Vagina (tissue), 2 donors: ENCODE data around the gene NPS. TPM values are rescaled to one million over a fixed set of nuclear protein-coding genes. Genes with fewer than 3 reads are reported as not detected.

ENCODE experiments used
- DNase-seq, 2 donors: peaks; one replicate each; pipeline ENCODE4 v3.0.0-alpha.2; 2017; ENCODE audit errors: extremely low spot score in 2 of 2
- H3K27ac ChIP-seq: fragments of 200-600 bp; sonication (generic); one replicate; pipeline ENCODE4 v1.5.1; 2019
- H3K27me3 ChIP-seq: fragments of 200-600 bp; sonication (generic); one replicate; pipeline ENCODE4 v1.5.1; 2019
- H3K36me3 ChIP-seq, 2 donors: fragments of 200-600 bp; sonication (generic); one replicate each; pipeline ENCODE4 v1.5.1; 2017 to 2019
- H3K4me1 ChIP-seq: fragments of 200-600 bp; sonication (generic); one replicate; pipeline ENCODE4 v1.5.1; 2019
- H3K4me3 ChIP-seq, 2 donors: fragments of 200-600 bp; sonication (generic); 1 replicate in 1 of 2; 2 replicates in 1 of 2; pipeline ENCODE4 v1.5.1; 2016 to 2019
- H3K9me3 ChIP-seq: fragments of 200-600 bp; sonication (generic); one replicate; pipeline ENCODE4 v1.5.1; 2019
- CTCF ChIP-seq, 3 experiments: fragments of 450-650 bp in 2 of 3; fragments of 200-600 bp in 1 of 3; sonication (generic) in 1 of 3; IDR thresholded peaks; one replicate each; pipeline ENCODE4 v1.5.1; 2017 to 2019; ENCODE audit warnings: antibody characterized with exemption in 3 of 3, mild to moderate bottlenecking in 2 of 3, moderate library complexity in 2 of 3
- POLR2A ChIP-seq, 2 donors: fragments of 450-650 bp; IDR thresholded peaks; one replicate each; pipeline ENCODE4 v1.6.1; 2017; ENCODE audit warnings: antibody characterized with exemption in 2 of 2, mild to moderate bottlenecking in 2 of 2, moderate library complexity in 2 of 2
- POLR2AphosphoS5 ChIP-seq, 2 donors: sonication (generic); formaldehyde crosslinking; IDR thresholded peaks; one replicate each; pipeline ENCODE4 v1.9.0; 2017; ENCODE audit warnings: antibody characterized with exemption in 2 of 2, mild to moderate bottlenecking in 2 of 2, low read depth in 1 of 2; ENCODE audit not compliant: insufficient read depth in 1 of 2
- intact Hi-C: fragments of 100-400 bp; cut with DNase I; formaldehyde crosslinking; loops from one replicate; pipeline ENCODE4 v1.15.1; 2023
- total RNA-seq: library from RNA; depleted of rRNA; stranded (reverse); fragments of >200 nt; gene quantifications from one replicate; pipeline ENCODE4 v1.2.3, GENCODE V29; 2016

NPS gene
- total RNA-seq, 1 donor from 2014 or later, result not detected

- no peak for DNase-seq
- H3K36me3 ChIP-seq, result no peaks in the 10 kb centered on the region
- intact Hi-C loops, result no loop called here
- no peaks in the 10 kb centered on the region for H3K9me3 ChIP-seq
- TF ChIP-seq POLR2A (IDR thresholded peaks at IDR 0.05) (no peak), CTCF (IDR thresholded peaks at IDR 0.05) (no peak), POLR2AphosphoS5 (IDR thresholded peaks at IDR 0.05; ENCODE audit: insufficient read depth in 1 of 2, low read depth in 1 of 2) (no peak)
- H3K27ac ChIP-seq, result no peak overlapping the region
- no peak overlapping the region for H3K4me3 ChIP-seq
- no peaks in the 10 kb centered on the region for H3K27me3 ChIP-seq
- no peaks in the 10 kb centered on the region for H3K4me1 ChIP-seq
Measured at GRCh38 chr10:127564644-127565043, 15.5 kb downstream of the NPS start.

GRCh38 chr10:127565583-127565982 lies 16.5 kb downstream of the NPS start:
- Histone ChIP-seq H3K27me3 (no peaks in the 10 kb centered on the region), H3K27ac (no peak overlapping the region), H3K9me3 (no peaks in the 10 kb centered on the region), H3K4me1 (no peaks in the 10 kb centered on the region), H3K4me3 (no peak overlapping the region), H3K36me3 (no peaks in the 10 kb centered on the region)
- intact Hi-C loops, result no loop called here
- no peak for TF ChIP-seq CTCF (IDR thresholded peaks at IDR 0.05)
- no peak for TF ChIP-seq POLR2AphosphoS5 (IDR thresholded peaks at IDR 0.05; ENCODE audit: insufficient read depth in 1 of 2, low read depth in 1 of 2)
- DNase-seq, result no peak

GRCh38 chr10:127569210-127569609 lies 20.1 kb downstream of the NPS start:
- no peak for DNase-seq
- H3K9me3 ChIP-seq, result no peaks in the 10 kb centered on the region
- no peaks in the 10 kb centered on the region for H3K36me3 ChIP-seq
- no peak overlapping the region for H3K27ac ChIP-seq
- H3K4me1 ChIP-seq, result no peaks in the 10 kb centered on the region
- H3K4me3 ChIP-seq, result no peak overlapping the region
- no peaks in the 10 kb centered on the region for H3K27me3 ChIP-seq
- intact Hi-C loops, result no loop called here
- TF ChIP-seq POLR2AphosphoS5 (IDR thresholded peaks at IDR 0.05; ENCODE audit: insufficient read depth in 1 of 2, low read depth in 1 of 2) (no peak), CTCF (IDR thresholded peaks at IDR 0.05) (no peak), POLR2A (IDR thresholded peaks at IDR 0.05) (no peak)

- no peak for TF ChIP-seq POLR2AphosphoS5 (IDR thresholded peaks at IDR 0.05; ENCODE audit: insufficient read depth in 1 of 2, low read depth in 1 of 2)
- no peak for TF ChIP-seq POLR2A (IDR thresholded peaks at IDR 0.05)
- TF ChIP-seq CTCF (IDR thresholded peaks at IDR 0.05), result no peak
- intact Hi-C loops, result no loop called here
- Histone ChIP-seq H3K9me3 (no peaks in the 10 kb centered on the region), H3K4me1 (no peaks in the 10 kb centered on the region), H3K36me3 (no peaks in the 10 kb centered on the region), H3K27ac (no peak overlapping the region), H3K4me3 (no peak overlapping the region), H3K27me3 (no peaks in the 10 kb centered on the region)
- no peak for DNase-seq
Measured at GRCh38 chr10:127570036-127570435, 20.9 kb downstream of the NPS start.

GRCh38 chr10:127571386-127571785 lies 22.3 kb downstream of the NPS start:
- H3K4me1 ChIP-seq, result no peaks in the 10 kb centered on the region
- TF ChIP-seq CTCF (IDR thresholded peaks at IDR 0.05), result no peak
- TF ChIP-seq POLR2AphosphoS5 (IDR thresholded peaks at IDR 0.05; ENCODE audit: insufficient read depth in 1 of 2, low read depth in 1 of 2), result no peak
- TF ChIP-seq POLR2A (IDR thresholded peaks at IDR 0.05), result no peak
- H3K27ac ChIP-seq, result no peak overlapping the region
- no peak overlapping the region for H3K4me3 ChIP-seq
- DNase-seq, result no peak
- H3K36me3 ChIP-seq, result no peaks in the 10 kb centered on the region
- intact Hi-C loops, result no loop called here
- H3K9me3 ChIP-seq, result no peaks in the 10 kb centered on the region
- no peaks in the 10 kb centered on the region for H3K27me3 ChIP-seq
